CD4-positive, CD25-positive, alpha-beta regulatory T cell (primary cell): ENCODE results near the gene TRIAP1. TPM values are rescaled to one million over a fixed set of nuclear protein-coding genes. Genes with fewer than 3 reads are reported as not detected.
"Not testable (repeated sequence)": the region's sequence is repeated elsewhere in the genome, so short reads cannot be mapped to it uniquely, and the experiment has no call there.

Experiments used
- ATAC-seq, 2 donors: fragments of 150-1000 bp; cut with Tn5 transposase; one replicate each; pipeline ENCODE4 v1.10.0; 2021; ENCODE audit warnings: low read depth in 2 of 2, moderate number of reproducible peaks in 2 of 2, moderate library complexity in 1 of 2
- DNase-seq, 3 donors: peaks; one replicate each; pipeline versions ENCODE4 v3.0.0 to v3.0.0-alpha.2; 2012 to 2022; ENCODE audit warnings: mixed read lengths in 1 of 3
- H3K27ac ChIP-seq: one replicate; pipeline ENCODE4 v1.7.0; 2013; ENCODE audit warnings: mild to moderate bottlenecking, low read length; ENCODE audit not compliant: insufficient read depth, poor library complexity, severe bottlenecking
- H3K27me3 ChIP-seq: one replicate; pipeline ENCODE4 v1.7.0; 2013; ENCODE audit warnings: low read length; ENCODE audit not compliant: control insufficient read depth, insufficient read depth
- H3K36me3 ChIP-seq: one replicate; pipeline ENCODE4 v1.7.0; 2013; ENCODE audit warnings: mild to moderate bottlenecking, low read length, moderate library complexity; ENCODE audit not compliant: control insufficient read depth, insufficient read depth
- H3K4me1 ChIP-seq: 2 replicates; pipeline ENCODE4 v1.7.0; 2013; ENCODE audit warnings: mild to moderate bottlenecking, low read length; ENCODE audit not compliant: insufficient read depth, control insufficient read depth, poor library complexity, severe bottlenecking
- H3K4me3 ChIP-seq: one replicate; pipeline ENCODE4 v1.7.0; 2013; ENCODE audit warnings: low read depth, mild to moderate bottlenecking, low read length, moderate library complexity
- H3K9me3 ChIP-seq, 2 experiments: 1 replicate in 1 of 2; 2 replicates in 1 of 2; pipeline ENCODE4 v1.7.0; 2013; ENCODE audit warnings: low read length in 2 of 2, mild to moderate bottlenecking in 1 of 2, moderate library complexity in 1 of 2; ENCODE audit not compliant: control insufficient read depth in 2 of 2
- H3K27ac Mint-ChIP-seq, 3 donors: one replicate each; pipeline ENCODE4 v1.8.0; 2020 to 2022; ENCODE audit warnings: mild to moderate bottlenecking in 3 of 3, mixed read lengths in 3 of 3, moderate library complexity in 2 of 3
- H3K27me3 Mint-ChIP-seq: one replicate; pipeline ENCODE4 v1.8.0; 2022; ENCODE audit warnings: mild to moderate bottlenecking, mixed read lengths
- H3K36me3 Mint-ChIP-seq: one replicate; pipeline ENCODE4 v1.8.0; 2020; ENCODE audit warnings: mixed read lengths
- H3K4me1 Mint-ChIP-seq, 4 donors: one replicate each; pipeline ENCODE4 v1.8.0; 2020 to 2022; ENCODE audit warnings: mixed read lengths in 4 of 4, mild to moderate bottlenecking in 1 of 4
- H3K4me3 Mint-ChIP-seq, 4 donors: one replicate each; pipeline ENCODE4 v1.8.0; 2020 to 2022; ENCODE audit warnings: mild to moderate bottlenecking in 4 of 4, mixed read lengths in 4 of 4, moderate library complexity in 3 of 4
- H3K9me3 Mint-ChIP-seq, 7 donors: one replicate each; pipeline ENCODE4 v1.8.0; 2020 to 2022; ENCODE audit warnings: mixed read lengths in 7 of 7, mild to moderate bottlenecking in 3 of 7, moderate library complexity in 2 of 7
- polyA plus RNA-seq, 4 donors: library from polyadenylated mRNA; unstranded; fragments of 300-500 nt; fragmentation: Illumina TruSeq; gene quantifications; one replicate each; pipeline ENCODE4 v1.2.3, GENCODE V29; 2021
- total RNA-seq: library from RNA; stranded (reverse); gene quantifications from one replicate; pipeline ENCODE4 v1.2.3, GENCODE V29; 2022

Gene TRIAP1
- total RNA-seq (19.2 TPM), polyA plus RNA-seq (10 to 100 TPM; 43.6 to 61.1 (median 47.6) TPM)

DNA sequence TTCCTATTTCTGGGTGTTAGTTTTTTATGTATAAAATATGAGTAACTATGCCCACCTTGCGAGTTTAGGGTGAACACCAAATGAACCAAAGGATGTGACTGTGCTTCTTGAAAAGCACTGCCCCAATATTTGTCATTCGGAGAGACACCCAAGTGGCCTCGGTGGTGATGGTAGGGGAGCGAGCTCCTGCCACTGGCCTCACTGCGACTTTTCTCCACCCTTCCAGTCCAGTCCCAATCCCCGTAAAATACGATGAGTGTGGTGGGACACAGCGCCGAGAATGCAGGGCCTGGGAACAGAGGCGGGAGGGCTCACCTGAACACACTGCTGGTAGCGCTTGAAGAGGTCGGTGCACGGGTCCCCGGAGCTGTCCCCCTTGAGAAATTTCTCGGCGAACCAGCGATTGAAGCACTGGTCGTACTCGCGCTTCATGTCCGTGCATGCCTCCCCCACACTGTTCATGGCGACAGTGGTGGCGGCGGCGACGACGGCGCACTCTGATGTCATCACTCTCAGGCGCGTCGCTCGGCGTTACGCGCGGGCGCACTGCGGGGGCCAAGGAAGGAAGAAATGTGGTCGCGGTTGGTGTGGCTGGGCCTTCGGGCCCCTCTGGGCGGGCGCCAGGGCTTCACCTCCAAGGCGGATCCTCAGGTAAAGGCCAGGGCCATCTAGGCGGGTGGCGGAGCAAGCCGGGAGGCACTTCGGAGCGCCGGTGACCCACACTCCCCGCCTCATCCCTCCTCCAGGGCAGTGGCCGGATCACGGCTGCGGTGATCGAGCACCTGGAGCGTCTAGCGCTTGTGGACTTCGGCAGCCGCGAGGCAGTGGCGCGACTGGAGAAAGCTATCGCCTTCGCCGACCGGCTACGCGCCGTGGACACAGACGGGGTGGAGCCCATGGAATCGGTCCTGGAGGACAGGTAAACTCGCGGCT is at the start of gene TRIAP1, which contains the start of gene GATC:
TSS of gene TRIAP1 (minus strand) at position 474 of the 933 bp plus-strand sequence. CDS start at position 462, 12 bp downstream.
TSS of gene GATC (plus strand) at position 534 of the 933 bp plus-strand sequence. CDS start at position 571, 37 bp downstream.
- peak within 1 kb of the TSS; percentile 86 for H3K27ac ChIP-seq
- peak; percentile 96 to 98 for ATAC-seq
- Mint-ChIP-seq H3K27ac (peak within 1 kb of the TSS; percentile 99 to 100 (median 100)), H3K27me3 (no peaks in the 10 kb centered on the region), H3K4me1 (peaks cover 8 to 36% (median 25%) of the 10 kb centered on the region in 4 donors), H3K9me3 (no peaks in the 10 kb centered on the region), H3K36me3 (peaks cover 12% of the 10 kb centered on the region), H3K4me3 (peak within 1 kb of the TSS; percentile 95 to 99 (median 98))
- H3K36me3 ChIP-seq = peaks cover 24% of the 10 kb centered on the region
- H3K4me3 ChIP-seq = peak within 1 kb of the TSS; percentile 91
- peaks cover 26% of the 10 kb centered on the region for H3K4me1 ChIP-seq
- H3K27me3 ChIP-seq = no peaks in the 10 kb centered on the region
- peak; percentile 81 to 90 (median 86) for DNase-seq
- H3K9me3 ChIP-seq = no peaks in the 10 kb centered on the region

DNA sequence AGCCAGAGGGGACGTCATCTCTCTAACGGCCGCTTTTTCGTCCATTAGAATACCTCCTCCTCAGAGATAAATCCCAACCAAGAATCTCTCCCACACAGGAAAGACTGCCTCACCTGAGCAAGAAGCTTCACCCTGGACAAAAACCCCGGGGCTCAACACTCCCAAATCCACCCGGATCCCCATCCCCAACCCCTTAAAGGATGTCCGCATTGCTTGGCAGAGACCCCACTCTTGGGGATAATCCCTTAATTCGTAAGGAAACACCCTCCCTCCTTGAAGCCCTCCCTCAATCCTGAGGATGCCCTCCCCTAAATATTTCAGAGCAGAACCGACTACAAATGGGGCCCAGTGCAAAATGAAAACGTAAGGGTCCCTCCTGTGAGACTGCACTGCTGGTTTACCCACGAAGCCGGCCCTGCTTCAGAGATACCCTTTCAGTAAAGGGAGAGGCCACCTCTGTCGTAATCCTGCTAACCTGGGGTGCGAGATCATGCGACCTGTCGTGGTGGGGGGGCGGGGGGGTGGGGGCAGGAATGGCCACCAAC is 49.1 kb upstream of the TRIAP1 start:
- H3K4me1 Mint-ChIP-seq = peaks cover 16 to 35% (median 26%) of the 10 kb centered on the region in 4 donors
- no peaks in the 10 kb centered on the region for H3K9me3 Mint-ChIP-seq
- Histone ChIP-seq H3K4me3 (peak overlapping the region; percentile 56), H3K27me3 (no peaks in the 10 kb centered on the region), H3K27ac (peak overlapping the region; percentile 83), H3K36me3 (peaks cover 5% of the 10 kb centered on the region), H3K9me3 (no peaks in the 10 kb centered on the region), H3K4me1 (peaks cover 22% of the 10 kb centered on the region)
- peak overlapping the region; percentile 95 to 100 (median 96) for H3K4me3 Mint-ChIP-seq
- ATAC-seq (no peak), DNase-seq (no peak)
- peak overlapping the region; percentile 57 to 96 (median 84) for H3K27ac Mint-ChIP-seq
- H3K36me3 Mint-ChIP-seq = peaks cover 7% of the 10 kb centered on the region
- H3K27me3 Mint-ChIP-seq = no peaks in the 10 kb centered on the region

DNA sequence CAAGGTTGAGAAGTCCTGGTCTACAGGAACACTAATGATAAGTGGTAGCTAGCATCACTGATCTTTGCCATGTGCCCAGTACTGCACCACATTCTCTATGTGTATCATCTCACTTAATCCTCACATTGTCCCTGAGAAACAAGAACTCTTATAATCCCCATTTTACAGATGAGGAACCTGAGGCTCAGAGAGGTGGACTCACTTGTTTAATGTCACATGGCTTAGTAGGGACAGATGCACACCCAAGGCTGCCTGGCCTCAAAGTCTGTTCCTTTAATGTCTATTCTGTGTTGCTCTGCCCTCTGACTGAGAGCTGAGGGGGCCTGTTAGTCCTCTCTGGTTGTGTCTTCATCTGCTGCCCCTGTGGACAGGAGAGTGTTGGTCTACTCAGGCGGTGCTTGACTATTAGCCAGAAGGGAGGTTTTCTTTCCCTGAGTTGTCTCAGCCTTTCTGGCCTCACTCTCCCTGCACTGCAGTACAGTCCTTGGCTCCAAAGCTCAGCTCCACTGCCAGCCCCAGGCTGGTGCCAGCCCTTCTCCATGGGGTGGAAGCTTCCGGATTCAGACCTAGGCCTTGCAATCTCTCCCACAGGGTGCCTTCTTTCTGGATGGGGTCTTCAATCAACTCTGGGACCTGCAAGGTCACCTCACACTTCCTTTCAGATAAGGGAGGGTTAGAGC is 44.8 kb upstream of the TRIAP1 start:
- Histone ChIP-seq H3K4me3 (no peak overlapping the region), H3K27ac (no peak overlapping the region), H3K4me1 (peaks cover 6% of the 10 kb centered on the region), H3K27me3 (no peaks in the 10 kb centered on the region), H3K9me3 (no peaks in the 10 kb centered on the region), H3K36me3 (no peaks in the 10 kb centered on the region)
- DNase-seq (no peak), ATAC-seq (no peak)
- Mint-ChIP-seq H3K27me3 (no peaks in the 10 kb centered on the region), H3K36me3 (no peaks in the 10 kb centered on the region), H3K4me1 (peaks cover 9 to 13% (median 10%) of the 10 kb centered on the region in 4 donors), H3K27ac (no peak overlapping the region), H3K4me3 (no peak overlapping the region), H3K9me3 (peaks cover 0 to 2% (median 0%) of the 10 kb centered on the region in 7 donors)

DNA sequence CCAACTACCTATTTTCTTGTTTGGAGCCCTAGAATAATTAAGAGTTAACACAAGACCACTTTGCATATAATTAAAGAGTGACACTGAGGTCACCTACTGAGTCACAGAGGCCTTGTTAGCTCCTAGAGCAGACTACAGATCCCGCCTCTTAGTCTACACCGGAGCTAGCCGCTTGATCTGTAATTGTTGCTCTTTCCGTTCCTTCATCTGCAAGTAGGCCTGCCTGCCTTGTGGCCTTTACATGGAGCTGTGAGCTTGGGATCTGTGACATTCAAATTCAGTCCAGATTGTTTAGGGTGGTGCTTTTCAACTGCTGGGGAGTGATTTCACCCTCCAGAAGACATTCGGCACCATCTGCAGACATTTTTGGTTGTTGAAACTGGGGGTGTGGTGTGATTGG is 44.1 kb upstream of the TRIAP1 start:
- no peak overlapping the region for H3K4me3 ChIP-seq
- Mint-ChIP-seq H3K27me3 (no peaks in the 10 kb centered on the region), H3K36me3 (no peaks in the 10 kb centered on the region), H3K27ac (no peak overlapping the region), H3K4me1 (peaks cover 6 to 9% (median 7%) of the 10 kb centered on the region in 4 donors), H3K9me3 (peaks cover 0 to 2% (median 0%) of the 10 kb centered on the region in 7 donors), H3K4me3 (no peak overlapping the region)
- H3K9me3 ChIP-seq = no peaks in the 10 kb centered on the region
- no peaks in the 10 kb centered on the region for H3K27me3 ChIP-seq
- DNase-seq (no peak), ATAC-seq (no peak)
- no peak overlapping the region for H3K27ac ChIP-seq
- H3K36me3 ChIP-seq = no peaks in the 10 kb centered on the region
- peaks cover 5% of the 10 kb centered on the region for H3K4me1 ChIP-seq

DNA sequence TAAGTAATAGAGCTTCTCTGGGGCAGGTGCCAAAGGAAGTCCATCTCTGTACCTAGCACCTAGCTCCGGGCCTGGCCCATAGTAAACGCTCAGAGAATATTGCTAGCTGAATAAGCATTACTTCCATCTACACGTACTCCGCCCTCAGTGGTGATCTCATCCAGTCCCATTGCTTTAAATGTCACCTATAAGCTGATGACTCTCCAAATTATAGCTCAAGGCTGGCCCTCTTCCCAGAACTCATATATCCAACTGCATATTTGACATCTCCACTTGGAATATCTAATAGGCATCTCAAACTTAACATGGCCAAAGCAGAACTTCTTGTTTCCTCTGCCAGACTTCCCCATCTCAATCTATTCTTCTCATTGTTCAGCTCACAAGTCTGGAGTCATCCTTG is 42.8 kb upstream of the TRIAP1 start:
- no peak overlapping the region for H3K27ac Mint-ChIP-seq
- H3K4me1 ChIP-seq = no peaks in the 10 kb centered on the region
- DNase-seq (no peak), ATAC-seq (no peak)
- no peaks in the 10 kb centered on the region for H3K27me3 Mint-ChIP-seq
- H3K36me3 ChIP-seq = no peaks in the 10 kb centered on the region
- H3K36me3 Mint-ChIP-seq = no peaks in the 10 kb centered on the region
- no peaks in the 10 kb centered on the region for H3K27me3 ChIP-seq
- no peak overlapping the region for H3K27ac ChIP-seq
- peaks cover 0 to 2% (median 0%) of the 10 kb centered on the region in 7 donors for H3K9me3 Mint-ChIP-seq
- no peaks in the 10 kb centered on the region for H3K9me3 ChIP-seq
- peak overlapping the region in 1 of 4 donors; percentile 13 for H3K4me3 Mint-ChIP-seq
- peaks cover 0 to 4% (median 2%) of the 10 kb centered on the region in 4 donors for H3K4me1 Mint-ChIP-seq
- H3K4me3 ChIP-seq = no peak overlapping the region

DNA sequence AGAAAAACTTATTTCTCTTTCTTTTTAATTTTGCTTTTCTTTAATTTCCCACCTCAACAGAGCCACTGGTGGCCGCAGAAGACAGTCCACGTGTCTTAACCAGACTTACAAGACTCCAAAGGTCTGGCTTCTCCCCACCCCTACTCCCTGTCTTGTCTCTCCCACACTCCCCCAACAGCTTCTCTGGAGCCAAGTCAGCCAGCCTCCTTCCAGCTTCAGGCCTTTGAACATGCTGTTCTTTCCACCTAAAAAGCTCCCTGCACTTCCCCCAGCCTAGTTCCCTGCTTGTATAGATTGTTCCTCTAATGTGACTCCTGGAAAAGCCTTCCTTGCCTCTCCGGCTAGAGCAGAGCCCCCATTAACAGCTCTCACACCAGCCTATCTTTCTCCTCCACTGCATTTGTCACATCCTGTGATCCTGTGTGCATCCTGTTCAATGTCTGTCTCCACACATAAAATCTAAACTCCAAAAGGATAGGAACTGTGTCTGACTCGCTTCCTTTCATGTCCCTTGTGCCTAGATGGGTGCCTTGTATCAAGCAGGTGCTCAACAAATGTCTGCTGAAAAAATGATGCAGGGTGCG is 42.0 kb upstream of the TRIAP1 start:
- no peaks in the 10 kb centered on the region for H3K4me1 ChIP-seq
- H3K27me3 Mint-ChIP-seq = no peaks in the 10 kb centered on the region
- H3K9me3 Mint-ChIP-seq = peaks cover 0 to 2% (median 0%) of the 10 kb centered on the region in 7 donors
- H3K4me3 ChIP-seq = no peak overlapping the region
- no peaks in the 10 kb centered on the region for H3K36me3 Mint-ChIP-seq
- no peaks in the 10 kb centered on the region for H3K36me3 ChIP-seq
- no peak overlapping the region for H3K4me3 Mint-ChIP-seq
- no peak overlapping the region for H3K27ac ChIP-seq
- no peaks in the 10 kb centered on the region for H3K9me3 ChIP-seq
- no peak for DNase-seq
- peaks cover 0 to 4% (median 2%) of the 10 kb centered on the region in 4 donors for H3K4me1 Mint-ChIP-seq
- no peaks in the 10 kb centered on the region for H3K27me3 ChIP-seq
- no peak for ATAC-seq
- H3K27ac Mint-ChIP-seq = no peak overlapping the region

DNA sequence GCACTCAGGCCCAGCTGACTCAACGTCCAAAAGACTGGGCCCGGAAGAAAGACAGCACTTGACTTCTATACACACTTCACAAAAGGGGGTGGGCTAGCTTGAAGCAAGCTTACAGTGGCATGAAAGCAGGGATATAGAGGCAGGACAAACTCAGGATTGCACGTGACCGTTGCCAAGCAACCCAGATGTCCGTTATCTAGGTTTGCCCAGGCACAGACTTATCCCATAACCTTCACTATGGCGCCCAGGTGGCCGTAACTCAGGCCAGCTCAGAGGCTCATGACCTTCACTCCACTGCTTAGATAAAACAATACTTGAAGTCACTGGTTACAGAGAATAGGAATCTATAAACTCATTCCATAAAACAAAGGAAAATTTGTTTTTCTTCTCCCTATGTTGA is 41.4 kb upstream of the TRIAP1 start:
- DNase-seq, H3K27me3 ChIP-seq, H3K4me3 Mint-ChIP-seq, H3K27ac ChIP-seq, H3K36me3 ChIP-seq, H3K4me1 ChIP-seq, H3K4me1 Mint-ChIP-seq, H3K36me3 Mint-ChIP-seq, H3K27ac Mint-ChIP-seq, H3K9me3 Mint-ChIP-seq, H3K9me3 ChIP-seq, H3K27me3 Mint-ChIP-seq, ATAC-seq, H3K4me3 ChIP-seq: not testable (repeated sequence)
